ENCODE results near the gene KLC1.

DNA sequence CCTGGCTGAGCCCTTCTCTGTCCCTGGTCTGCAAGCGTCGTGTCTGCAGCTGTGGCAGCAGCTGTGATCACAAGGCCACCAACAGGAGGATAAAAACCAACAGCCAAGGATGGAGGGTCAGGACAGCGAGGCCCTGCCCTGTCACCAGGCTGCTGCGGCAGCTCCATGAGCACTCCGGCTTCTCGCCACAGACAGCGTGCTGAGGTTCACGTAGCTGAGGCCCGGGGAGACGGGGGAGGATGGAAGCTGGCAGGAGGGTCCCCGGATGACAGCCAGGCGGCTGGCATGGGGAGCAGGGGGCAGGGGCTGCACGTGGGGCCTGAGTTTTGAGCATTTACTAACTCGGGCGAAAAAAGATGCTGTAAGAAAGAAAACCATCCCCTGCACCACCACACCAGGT lies 80.8 kb downstream of the KLC1 start:
- TF ChIP-seq, protein P1, sequence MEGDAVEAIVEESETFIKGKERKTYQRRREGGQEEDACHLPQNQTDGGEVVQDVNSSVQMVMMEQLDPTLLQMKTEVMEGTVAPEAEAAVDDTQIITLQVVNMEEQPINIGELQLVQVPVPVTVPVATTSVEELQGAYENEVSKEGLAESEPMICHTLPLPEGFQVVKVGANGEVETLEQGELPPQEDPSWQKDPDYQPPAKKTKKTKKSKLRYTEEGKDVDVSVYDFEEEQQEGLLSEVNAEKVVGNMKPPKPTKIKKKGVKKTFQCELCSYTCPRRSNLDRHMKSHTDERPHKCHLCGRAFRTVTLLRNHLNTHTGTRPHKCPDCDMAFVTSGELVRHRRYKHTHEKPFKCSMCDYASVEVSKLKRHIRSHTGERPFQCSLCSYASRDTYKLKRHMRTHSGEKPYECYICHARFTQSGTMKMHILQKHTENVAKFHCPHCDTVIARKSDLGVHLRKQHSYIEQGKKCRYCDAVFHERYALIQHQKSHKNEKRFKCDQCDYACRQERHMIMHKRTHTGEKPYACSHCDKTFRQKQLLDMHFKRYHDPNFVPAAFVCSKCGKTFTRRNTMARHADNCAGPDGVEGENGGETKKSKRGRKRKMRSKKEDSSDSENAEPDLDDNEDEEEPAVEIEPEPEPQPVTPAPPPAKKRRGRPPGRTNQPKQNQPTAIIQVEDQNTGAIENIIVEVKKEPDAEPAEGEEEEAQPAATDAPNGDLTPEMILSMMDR (IDR thresholded peaks at IDR 0.05; ENCODE audit: low read depth, low read length, missing input control) = no peak
- TF ChIP-seq YY1 (IDR thresholded peaks at IDR 0.05) (no peak), EGR1 (IDR thresholded peaks at IDR 0.05; ENCODE audit: low read depth in 2 of 2) (no peak), RAD21 (IDR thresholded peaks at IDR 0.05) (no peak)
- TF ChIP-seq, protein P2, sequence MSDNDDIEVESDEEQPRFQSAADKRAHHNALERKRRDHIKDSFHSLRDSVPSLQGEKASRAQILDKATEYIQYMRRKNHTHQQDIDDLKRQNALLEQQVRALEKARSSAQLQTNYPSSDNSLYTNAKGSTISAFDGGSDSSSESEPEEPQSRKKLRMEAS (IDR thresholded peaks at IDR 0.05) = no peak
- TF ChIP-seq, protein P3, sequence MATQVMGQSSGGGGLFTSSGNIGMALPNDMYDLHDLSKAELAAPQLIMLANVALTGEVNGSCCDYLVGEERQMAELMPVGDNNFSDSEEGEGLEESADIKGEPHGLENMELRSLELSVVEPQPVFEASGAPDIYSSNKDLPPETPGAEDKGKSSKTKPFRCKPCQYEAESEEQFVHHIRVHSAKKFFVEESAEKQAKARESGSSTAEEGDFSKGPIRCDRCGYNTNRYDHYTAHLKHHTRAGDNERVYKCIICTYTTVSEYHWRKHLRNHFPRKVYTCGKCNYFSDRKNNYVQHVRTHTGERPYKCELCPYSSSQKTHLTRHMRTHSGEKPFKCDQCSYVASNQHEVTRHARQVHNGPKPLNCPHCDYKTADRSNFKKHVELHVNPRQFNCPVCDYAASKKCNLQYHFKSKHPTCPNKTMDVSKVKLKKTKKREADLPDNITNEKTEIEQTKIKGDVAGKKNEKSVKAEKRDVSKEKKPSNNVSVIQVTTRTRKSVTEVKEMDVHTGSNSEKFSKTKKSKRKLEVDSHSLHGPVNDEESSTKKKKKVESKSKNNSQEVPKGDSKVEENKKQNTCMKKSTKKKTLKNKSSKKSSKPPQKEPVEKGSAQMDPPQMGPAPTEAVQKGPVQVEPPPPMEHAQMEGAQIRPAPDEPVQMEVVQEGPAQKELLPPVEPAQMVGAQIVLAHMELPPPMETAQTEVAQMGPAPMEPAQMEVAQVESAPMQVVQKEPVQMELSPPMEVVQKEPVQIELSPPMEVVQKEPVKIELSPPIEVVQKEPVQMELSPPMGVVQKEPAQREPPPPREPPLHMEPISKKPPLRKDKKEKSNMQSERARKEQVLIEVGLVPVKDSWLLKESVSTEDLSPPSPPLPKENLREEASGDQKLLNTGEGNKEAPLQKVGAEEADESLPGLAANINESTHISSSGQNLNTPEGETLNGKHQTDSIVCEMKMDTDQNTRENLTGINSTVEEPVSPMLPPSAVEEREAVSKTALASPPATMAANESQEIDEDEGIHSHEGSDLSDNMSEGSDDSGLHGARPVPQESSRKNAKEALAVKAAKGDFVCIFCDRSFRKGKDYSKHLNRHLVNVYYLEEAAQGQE (IDR thresholded peaks at IDR 0.05) = no peak

Data from liver (tissue), 3 donors.